Liver (tissue), 9 donors: Measurements from ENCODE around the gene ERCC3. TPM values are rescaled to one million over a fixed set of nuclear protein-coding genes. Genes with fewer than 3 reads are reported as not detected.

Experiments used
- DNase-seq: peaks from one replicate; pipeline ENCODE4 v3.0.0-alpha.2; 2017; ENCODE audit warnings: low spot score
- H3K27ac ChIP-seq, 2 donors: one replicate each; pipeline ENCODE4 v1.7.0; 2013; ENCODE audit warnings: inconsistent platforms in 2 of 2, low read length in 2 of 2, control low read depth in 1 of 2, low read depth in 1 of 2, mild to moderate bottlenecking in 1 of 2
- H3K27me3 ChIP-seq, 4 donors: one replicate each; pipeline versions ENCODE4 v1.6.1 to v1.7.0; 2013; ENCODE audit warnings: low read length in 3 of 4, inconsistent platforms in 1 of 4, mild to moderate bottlenecking in 1 of 4, moderate library complexity in 1 of 4; ENCODE audit not compliant: control insufficient read depth in 4 of 4, insufficient read depth in 4 of 4
- H3K36me3 ChIP-seq, 4 donors: one replicate each; pipeline versions ENCODE4 v1.6.1 to v1.7.0; 2013; ENCODE audit warnings: low read length in 3 of 4, mild to moderate bottlenecking in 3 of 4, low read depth in 1 of 4, moderate library complexity in 1 of 4; ENCODE audit not compliant: control insufficient read depth in 4 of 4, insufficient read depth in 3 of 4
- H3K4me1 ChIP-seq, 4 donors: one replicate each; pipeline versions ENCODE4 v1.6.1 to v1.7.0; 2013; ENCODE audit warnings: low read length in 3 of 4, mild to moderate bottlenecking in 3 of 4, moderate library complexity in 1 of 4; ENCODE audit not compliant: control insufficient read depth in 4 of 4, insufficient read depth in 4 of 4
- H3K4me3 ChIP-seq, 3 donors: one replicate each; pipeline versions ENCODE4 v1.6.1 to v1.7.0; 2013; ENCODE audit warnings: low read length in 3 of 3, control low read depth in 1 of 3, low read depth in 1 of 3, mild to moderate bottlenecking in 1 of 3
- H3K9ac ChIP-seq, 2 donors: one replicate each; pipeline ENCODE4 v1.7.0; 2013; ENCODE audit warnings: low read length in 2 of 2, mild to moderate bottlenecking in 2 of 2, moderate library complexity in 2 of 2, control low read depth in 1 of 2, low read depth in 1 of 2
- H3K9me3 ChIP-seq, 4 donors: one replicate each; pipeline versions ENCODE4 v1.6.1 to v1.7.0; 2013; ENCODE audit warnings: low read length in 3 of 4; ENCODE audit not compliant: control insufficient read depth in 4 of 4
- ATF3 ChIP-seq: IDR thresholded peaks from 2 replicates; pipeline ENCODE4 v1.6.1; 2016; ENCODE audit warnings: antibody characterized with exemption
- CTCF ChIP-seq: fragments of 150-350 bp; IDR thresholded peaks from 2 replicates; pipeline ENCODE4 v1.5.1; 2017; ENCODE audit warnings: improper control_type of control experiment, low read depth, low read length; ENCODE audit not compliant: missing input control
- EGR1 ChIP-seq, 2 donors: IDR thresholded peaks; 2 replicates each; pipeline ENCODE4 v1.6.1; 2016 to 2018; ENCODE audit warnings: antibody characterized with exemption in 2 of 2, low read depth in 2 of 2
- FOXA1 ChIP-seq: IDR thresholded peaks from 2 replicates; pipeline ENCODE4 v1.6.1; 2016; ENCODE audit warnings: antibody characterized with exemption
- FOXA2 ChIP-seq: IDR thresholded peaks from 2 replicates; pipeline ENCODE4 v1.6.1; 2016; ENCODE audit warnings: antibody characterized with exemption
- GABPA ChIP-seq, 2 donors: IDR thresholded peaks in 1 of 2; conservative IDR thresholded peaks in 1 of 2; 2 replicates each; pipeline ENCODE4 v1.6.1; 2016; ENCODE audit warnings: antibody characterized with exemption in 2 of 2, mild to moderate bottlenecking in 1 of 2, moderate library complexity in 1 of 2
- HNF4A ChIP-seq, 2 donors: conservative IDR thresholded peaks; 2 replicates each; pipeline ENCODE4 v1.6.1; 2016; ENCODE audit warnings: antibody characterized with exemption in 2 of 2, mild to moderate bottlenecking in 2 of 2
- HNF4G ChIP-seq: IDR thresholded peaks from 2 replicates; pipeline ENCODE4 v1.6.1; 2016; ENCODE audit warnings: antibody characterized with exemption
- JUND ChIP-seq, 2 donors: IDR thresholded peaks; 2 replicates each; pipeline ENCODE4 v1.6.1; 2016; ENCODE audit warnings: antibody characterized with exemption in 2 of 2
- MAX ChIP-seq: IDR thresholded peaks from 2 replicates; pipeline ENCODE4 v1.6.1; 2016; ENCODE audit warnings: antibody characterized with exemption
- NR2F2 ChIP-seq: IDR thresholded peaks from 2 replicates; pipeline ENCODE4 v1.6.1; 2016; ENCODE audit warnings: antibody characterized with exemption
- RAD21 ChIP-seq, 2 donors: IDR thresholded peaks; 2 replicates each; pipeline ENCODE4 v1.6.1; 2016; ENCODE audit warnings: antibody characterized with exemption in 2 of 2, mild to moderate bottlenecking in 2 of 2
- REST ChIP-seq: IDR thresholded peaks from 2 replicates; pipeline ENCODE4 v1.6.1; 2016; ENCODE audit warnings: antibody characterized with exemption, mild to moderate bottlenecking
- RXRA ChIP-seq, 2 donors: IDR thresholded peaks; 2 replicates each; pipeline ENCODE4 v1.6.1; 2017 to 2018; ENCODE audit warnings: antibody characterized with exemption in 2 of 2, mild to moderate bottlenecking in 1 of 2
- SP1 ChIP-seq: IDR thresholded peaks from 2 replicates; pipeline ENCODE4 v1.6.1; 2018; ENCODE audit warnings: antibody characterized with exemption, mild to moderate bottlenecking
- TAF1 ChIP-seq: conservative IDR thresholded peaks from 2 replicates; pipeline ENCODE4 v1.6.1; 2016; ENCODE audit warnings: antibody characterized with exemption, mild to moderate bottlenecking
- YY1 ChIP-seq: IDR thresholded peaks from 2 replicates; pipeline ENCODE4 v1.6.1; 2016; ENCODE audit warnings: antibody characterized with exemption, mild to moderate bottlenecking
- ZBTB33 ChIP-seq: IDR thresholded peaks from 2 replicates; pipeline ENCODE4 v1.6.1; 2016; ENCODE audit warnings: antibody characterized with exemption
- WGBS: extraction: QIAGEN DNeasy Blood & Tissue Kit; methylation state at CpG from one replicate; pipeline ENCODE4 v1.1.7; 2013; 5-methylcytosine and 5-hydroxymethylcytosine counted together
- polyA plus RNA-seq, 2 donors: library from polyadenylated mRNA; stranded (reverse) in 1 of 2; unstranded in 1 of 2; fragments of 200-250 nt in 1 of 2; fragments of >200 nt in 1 of 2; fragmentation: Nextera tagmentation in 1 of 2; extraction: Ambion mirVana in 1 of 2; gene quantifications; one replicate each; pipeline versions ENCODE4 v1.2.1 to v1.2.3, GENCODE V29; 2013 to 2015
- total RNA-seq, 2 donors: library from RNA; depleted of rRNA; stranded (reverse); fragments of >200 nt; gene quantifications; one replicate each; pipeline ENCODE4 v1.2.3, GENCODE V29; 2014
- donor health status: healthy.
- donor health status: healthy.
- donor health status: healthy.
- donor health status: healthy.
- donor health status: healthy.

The ERCC3 gene
- total and polyA plus RNA-seq, 4 donors: 12.4 to 38.3 (median 17.4) TPM

- 99% methylated on average over 6 of the region's 6 CpGs for WGBS
- no peak overlapping the region for H3K9ac ChIP-seq
- H3K4me1 ChIP-seq: peaks cover 0 to 4% (median 0%) of the 10 kb centered on the region in 4 donors
- H3K27me3 ChIP-seq: no peaks in the 10 kb centered on the region
- DNase-seq: no peak
- H3K4me3 ChIP-seq: no peak overlapping the region
- H3K9me3 ChIP-seq: no peaks in the 10 kb centered on the region
- peaks cover 4 to 43% (median 23%) of the 10 kb centered on the region in 4 donors for H3K36me3 ChIP-seq
- no peak overlapping the region for H3K27ac ChIP-seq
- TF ChIP-seq FOXA1 (no peak), TAF1 (no peak), HNF4A (conservative IDR thresholded peaks at IDR 0.05) (no peak), RAD21 (IDR thresholded peaks at IDR 0.05) (no peak), MAX (no peak), SP1 (no peak), CTCF (no peak), REST (no peak), HNF4G (no peak), ATF3 (no peak), ZBTB33 (no peak), GABPA (IDR thresholded peaks at IDR 0.05 in 1 of 2, conservative IDR thresholded peaks at IDR 0.05 in 1 of 2) (no peak), RXRA (IDR thresholded peaks at IDR 0.05) (no peak), EGR1 (IDR thresholded peaks at IDR 0.05; ENCODE audit: low read depth in 2 of 2) (no peak), YY1 (no peak), NR2F2 (no peak), JUND (IDR thresholded peaks at IDR 0.05) (no peak), FOXA2 (no peak)
Measured at GRCh38 chr2:127255721-127256120, 38.2 kb downstream of the ERCC3 start.
